Breast epithelium (tissue), 4 donors: ENCODE data around the gene SPRN. TPM values are rescaled to one million over a fixed set of nuclear protein-coding genes. Genes with fewer than 3 reads are reported as not detected.
A peak's percentile ranks its signal among the peaks of the same experiment; 100 is the strongest.
"Not testable (repeated sequence)": the region's sequence is repeated elsewhere in the genome, so short reads cannot be mapped to it uniquely, and the experiment has no call there.

Experiments
- DNase-seq, 2 donors: peaks; one replicate each; pipeline ENCODE4 v3.0.0-alpha.2; 2019; ENCODE audit warnings: low spot score in 2 of 2
- H3K27ac ChIP-seq, 2 donors: fragments of 200-600 bp; sonication (generic) in 1 of 2; one replicate each; pipeline ENCODE4 v1.5.1; 2016 to 2019; ENCODE audit warnings: mild to moderate bottlenecking in 1 of 2
- H3K27me3 ChIP-seq, 2 donors: fragments of 200-600 bp; sonication (generic) in 1 of 2; one replicate each; pipeline versions ENCODE4 v1.5.1 to v1.6.0; 2017 to 2019; ENCODE audit warnings: control low read depth in 1 of 2, mild to moderate bottlenecking in 1 of 2
- H3K36me3 ChIP-seq: fragments of 200-600 bp; one replicate; pipeline ENCODE4 v1.5.1; 2019
- H3K4me1 ChIP-seq, 2 donors: fragments of 200-600 bp; sonication (generic); one replicate each; pipeline ENCODE4 v1.5.1; 2016 to 2019; ENCODE audit warnings: control low read depth in 1 of 2
- H3K4me3 ChIP-seq, 3 donors: fragments of 200-600 bp; sonication (generic); 1 replicate in 2 of 3; 2 replicates in 1 of 3; pipeline ENCODE4 v1.5.1; 2016 to 2019; ENCODE audit warnings: mild to moderate bottlenecking in 3 of 3, moderate library complexity in 2 of 3
- H3K9me3 ChIP-seq, 2 donors: fragments of 200-600 bp; sonication (generic) in 1 of 2; one replicate each; pipeline ENCODE4 v1.5.1; 2016 to 2019; ENCODE audit warnings: control low read depth in 1 of 2
- POLR2A ChIP-seq: fragments of 450-650 bp; IDR thresholded peaks from one replicate; pipeline ENCODE4 v1.6.1; 2016; ENCODE audit warnings: antibody characterized with exemption, mild to moderate bottlenecking, moderate library complexity
- POLR2AphosphoS5 ChIP-seq, 3 donors: sonication (generic); formaldehyde crosslinking; IDR thresholded peaks; one replicate each; pipeline ENCODE4 v1.6.1; 2017; ENCODE audit warnings: antibody characterized with exemption in 3 of 3
- intact Hi-C: fragments of 100-400 bp; cut with DNase I; formaldehyde crosslinking; loops from one replicate; pipeline ENCODE4 v1.15.1; 2023; ENCODE audit warnings: low total_unique reads
- total RNA-seq, 3 donors: library from RNA; depleted of rRNA; stranded (reverse); fragments of >200 nt; gene quantifications; one replicate each; pipeline ENCODE4 v1.1.0, GENCODE V29; 2016
- TF ChIP-seq, protein P1 (sequence below), 3 donors: fragments of 450-650 bp; IDR thresholded peaks; one replicate each; pipeline ENCODE4 v1.5.1; 2016 to 2017; ENCODE audit warnings: antibody characterized with exemption in 3 of 3, mild to moderate bottlenecking in 3 of 3, moderate library complexity in 3 of 3

SPRN gene
- total RNA-seq, 3 donors from 2014 or later, result 0.33 TPM; not detected in 2

DNA sequence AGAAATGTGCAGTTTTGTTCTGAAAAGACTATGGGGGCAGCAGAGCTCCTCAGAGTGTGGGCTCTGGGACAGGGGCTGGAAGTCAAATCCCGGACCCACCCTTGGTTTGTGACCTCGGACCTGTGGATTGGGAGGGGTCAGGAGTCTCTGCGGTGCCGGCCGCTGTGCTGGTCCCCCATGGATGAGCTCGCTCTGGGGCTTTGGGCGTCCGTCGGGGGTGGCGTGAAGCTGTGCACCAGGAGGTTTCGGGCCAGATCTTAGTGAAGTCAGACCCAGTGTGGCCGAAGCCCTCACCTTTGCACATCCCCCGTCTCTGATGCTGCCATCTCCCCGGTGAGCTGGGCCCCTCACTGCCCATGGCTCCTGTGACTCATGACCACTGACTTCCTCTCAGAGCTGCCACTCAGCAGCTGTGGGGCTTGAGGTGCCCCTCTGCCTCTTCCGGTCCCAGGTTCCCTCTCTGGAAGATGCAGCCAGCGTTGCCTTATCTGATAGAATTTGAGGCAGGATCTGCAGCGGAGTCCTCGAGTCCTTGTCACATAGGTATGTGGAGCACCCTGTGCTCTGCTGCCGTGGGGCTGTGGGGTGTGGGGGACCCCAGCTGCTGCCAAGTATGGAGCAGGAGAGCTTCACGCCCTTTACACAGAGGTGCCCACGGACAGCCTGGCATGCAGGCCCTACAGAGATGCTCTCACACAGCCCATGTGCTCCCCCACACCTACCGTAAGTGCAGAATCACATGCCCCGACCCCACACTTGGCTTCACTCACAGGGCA is 18.0 kb upstream of the SPRN start:
- Histone ChIP-seq H3K27me3 (no peaks in the 10 kb centered on the region), H3K36me3 (no peaks in the 10 kb centered on the region), H3K9me3 (peaks cover 20 to 28% of the 10 kb centered on the region in 2 donors), H3K4me1 (no peaks in the 10 kb centered on the region), H3K4me3 (no peak overlapping the region), H3K27ac (no peak overlapping the region)
- peak; percentile 9 to 48 for DNase-seq
- intact Hi-C loops, result no loop called here
- TF ChIP-seq, protein P1, sequence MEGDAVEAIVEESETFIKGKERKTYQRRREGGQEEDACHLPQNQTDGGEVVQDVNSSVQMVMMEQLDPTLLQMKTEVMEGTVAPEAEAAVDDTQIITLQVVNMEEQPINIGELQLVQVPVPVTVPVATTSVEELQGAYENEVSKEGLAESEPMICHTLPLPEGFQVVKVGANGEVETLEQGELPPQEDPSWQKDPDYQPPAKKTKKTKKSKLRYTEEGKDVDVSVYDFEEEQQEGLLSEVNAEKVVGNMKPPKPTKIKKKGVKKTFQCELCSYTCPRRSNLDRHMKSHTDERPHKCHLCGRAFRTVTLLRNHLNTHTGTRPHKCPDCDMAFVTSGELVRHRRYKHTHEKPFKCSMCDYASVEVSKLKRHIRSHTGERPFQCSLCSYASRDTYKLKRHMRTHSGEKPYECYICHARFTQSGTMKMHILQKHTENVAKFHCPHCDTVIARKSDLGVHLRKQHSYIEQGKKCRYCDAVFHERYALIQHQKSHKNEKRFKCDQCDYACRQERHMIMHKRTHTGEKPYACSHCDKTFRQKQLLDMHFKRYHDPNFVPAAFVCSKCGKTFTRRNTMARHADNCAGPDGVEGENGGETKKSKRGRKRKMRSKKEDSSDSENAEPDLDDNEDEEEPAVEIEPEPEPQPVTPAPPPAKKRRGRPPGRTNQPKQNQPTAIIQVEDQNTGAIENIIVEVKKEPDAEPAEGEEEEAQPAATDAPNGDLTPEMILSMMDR (IDR thresholded peaks at IDR 0.05), result no peak
- TF ChIP-seq POLR2A, result no peak
- TF ChIP-seq POLR2AphosphoS5 (IDR thresholded peaks at IDR 0.05), result no peak

GRCh38 chr10:133441780-133442179 is 17.4 kb upstream of the SPRN start:
- TF ChIP-seq POLR2AphosphoS5 (IDR thresholded peaks at IDR 0.05) (no peak), POLR2A (no peak)
- TF ChIP-seq, protein P1 (IDR thresholded peaks at IDR 0.05), result no peak
- intact Hi-C loops, result no loop called here
- peak; percentile 4 to 19 for DNase-seq
- Histone ChIP-seq H3K27me3 (no peaks in the 10 kb centered on the region), H3K36me3 (no peaks in the 10 kb centered on the region), H3K4me1 (no peaks in the 10 kb centered on the region), H3K9me3 (peaks cover 14 to 22% of the 10 kb centered on the region in 2 donors), H3K4me3 (no peak overlapping the region), H3K27ac (no peak overlapping the region)

DNA sequence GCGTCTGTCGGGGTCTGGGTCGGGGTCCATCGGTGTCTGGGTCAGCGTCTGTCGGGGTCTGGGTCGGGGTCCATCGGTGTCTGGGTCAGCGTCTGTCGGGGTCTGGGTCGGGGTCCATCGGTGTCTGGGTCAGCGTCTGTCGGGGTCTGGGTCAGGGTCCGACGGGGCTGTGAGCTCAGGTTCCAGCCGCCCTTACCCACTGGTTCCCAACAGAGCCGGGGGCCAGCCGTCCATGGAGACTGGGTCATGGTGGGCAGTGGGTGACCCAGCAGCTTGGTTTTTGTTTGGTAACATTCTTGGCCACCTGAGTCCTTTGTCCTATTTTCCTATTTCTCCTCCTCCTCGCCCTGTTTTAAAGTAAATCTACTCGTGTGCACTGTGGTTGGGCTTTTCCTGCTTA is 16.9 kb upstream of the SPRN start:
- intact Hi-C loops, H3K36me3 ChIP-seq, H3K27me3 ChIP-seq, H3K4me1 ChIP-seq, H3K4me3 ChIP-seq, H3K27ac ChIP-seq: not testable (repeated sequence)
- peaks cover 10 to 18% of the 10 kb centered on the region in 2 donors for H3K9me3 ChIP-seq
- DNase-seq, result peak in 1 of 2 donors; percentile 44

DNA sequence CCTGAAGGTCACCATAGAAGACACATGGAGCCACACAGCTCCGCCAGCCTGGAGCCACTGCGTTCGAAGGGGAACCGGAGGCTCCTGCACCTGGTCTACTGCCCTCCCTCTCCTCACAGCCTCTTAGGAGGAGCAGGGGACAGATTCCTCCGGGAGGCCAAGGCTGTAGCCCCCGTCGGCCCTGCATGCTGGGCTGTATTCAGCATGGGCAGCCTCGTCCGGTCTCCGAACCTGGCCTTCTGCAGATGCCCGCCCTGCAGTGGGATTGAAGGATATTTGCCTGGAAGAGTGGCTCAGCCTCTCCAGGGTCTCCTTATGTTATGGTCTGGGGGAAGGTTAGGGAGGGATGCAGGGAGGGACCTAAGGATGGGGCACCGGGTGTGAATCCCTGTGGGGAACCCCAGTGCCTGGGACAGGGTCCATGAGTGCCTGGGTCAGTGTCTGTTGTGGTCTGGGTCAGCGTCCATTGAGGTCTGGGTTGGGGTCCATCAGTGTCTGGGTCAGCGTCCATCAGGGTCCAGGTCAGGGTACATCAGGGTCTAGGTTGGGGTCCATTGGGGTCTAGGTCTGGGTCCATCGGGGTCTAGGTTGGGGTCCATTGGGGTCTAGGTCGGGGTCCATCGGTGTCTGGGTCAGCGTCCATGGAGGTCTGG is 16.3 kb upstream of the SPRN start:
- Histone ChIP-seq H3K27me3 (no peaks in the 10 kb centered on the region), H3K4me3 (no peak overlapping the region), H3K36me3 (no peaks in the 10 kb centered on the region), H3K4me1 (no peaks in the 10 kb centered on the region), H3K9me3 (peaks cover 4 to 12% of the 10 kb centered on the region in 2 donors), H3K27ac (no peak overlapping the region)
- intact Hi-C loops, result no loop called here
- DNase-seq, result peak in 1 of 2 donors; percentile 11
- TF ChIP-seq POLR2AphosphoS5 (IDR thresholded peaks at IDR 0.05), result no peak
- no peak for TF ChIP-seq POLR2A
- TF ChIP-seq, protein P1 (IDR thresholded peaks at IDR 0.05), result no peak

DNA sequence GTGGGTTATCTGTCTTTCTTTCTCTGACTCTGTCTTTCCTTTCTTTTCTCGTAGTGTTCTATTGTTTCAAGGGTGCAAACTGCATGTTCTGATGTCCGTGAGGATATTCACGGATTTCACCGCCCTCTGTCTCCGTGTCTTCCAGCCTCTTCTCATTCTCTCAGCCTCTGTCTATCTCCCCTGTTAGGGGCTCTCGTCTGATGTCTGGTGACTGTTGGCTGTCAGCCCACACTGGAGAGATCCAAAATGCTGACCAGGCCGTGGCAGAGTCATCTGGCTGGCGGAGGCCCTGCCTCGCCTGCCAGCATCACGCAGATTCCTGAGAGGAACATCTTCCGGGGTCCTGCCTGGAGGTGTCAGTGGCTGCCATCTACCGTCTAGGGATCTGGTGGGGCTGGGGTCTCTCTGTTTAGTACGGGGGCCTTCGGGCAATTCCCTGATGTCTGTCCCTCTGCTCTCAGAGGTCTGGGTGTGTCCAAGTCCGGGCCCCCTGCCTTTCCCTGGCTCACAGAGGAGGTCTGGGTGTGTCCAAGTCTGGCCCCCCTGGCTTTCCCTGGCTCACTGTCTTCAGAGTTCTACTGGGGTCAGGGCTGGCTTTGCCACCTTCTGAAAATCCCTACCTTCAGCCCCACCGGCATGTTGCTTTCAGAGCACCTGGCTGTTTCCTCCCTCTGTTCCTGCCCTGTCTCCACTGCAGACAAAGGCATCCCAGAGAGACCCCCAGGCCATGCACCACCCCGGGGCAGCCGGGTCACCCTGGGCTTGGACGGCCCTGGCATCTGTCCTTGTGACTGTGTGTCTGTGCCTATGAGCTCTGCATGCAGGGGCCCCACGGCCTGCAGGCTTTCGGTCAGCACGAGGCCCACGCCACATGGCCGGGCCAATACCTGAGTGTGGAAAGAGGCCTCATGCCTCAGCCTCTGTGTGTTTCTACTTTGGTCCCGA is 15.4 kb upstream of the SPRN start:
- Histone ChIP-seq H3K27ac (no peak overlapping the region), H3K9me3 (peaks cover 0 to 3% of the 10 kb centered on the region in 2 donors), H3K36me3 (no peaks in the 10 kb centered on the region), H3K27me3 (no peaks in the 10 kb centered on the region), H3K4me3 (no peak overlapping the region), H3K4me1 (no peaks in the 10 kb centered on the region)
- intact Hi-C loops, result no loop called here
- TF ChIP-seq POLR2AphosphoS5 (IDR thresholded peaks at IDR 0.05) (no peak), POLR2A (no peak)
- TF ChIP-seq, protein P1 (IDR thresholded peaks at IDR 0.05), result no peak
- peak; percentile 9 to 47 for DNase-seq
